ENCODE results near the gene OPRD1. TPM values are rescaled to one million over a fixed set of nuclear protein-coding genes. Genes with fewer than 3 reads are reported as not detected.
"Not testable (repeated sequence)": the region's sequence is repeated elsewhere in the genome, so short reads cannot be mapped to it uniquely, and the experiment has no call there.

OPRD1 gene
- total and polyA plus RNA-seq, 4 donors = 0.01 TPM; not detected in 3

GRCh38 chr1:28771921-28772320 lies 40.0 kb upstream of the OPRD1 start:
- not testable (repeated sequence) for H3K9ac ChIP-seq (ENCODE audit: low read depth in 1 of 2, low read length in 2 of 2); H3K27ac ChIP-seq (ENCODE audit: low read depth in 1 of 2, low read length in 2 of 2); H3K4me1 ChIP-seq (ENCODE audit: control insufficient read depth in 4 of 4, insufficient read depth in 4 of 4, low read length in 3 of 4); DNase-seq (ENCODE audit: low spot score); H3K9me3 ChIP-seq (ENCODE audit: control insufficient read depth in 4 of 4, low read length in 3 of 4); H3K27me3 ChIP-seq (ENCODE audit: control insufficient read depth in 4 of 4, insufficient read depth in 4 of 4, low read length in 3 of 4); H3K4me3 ChIP-seq (ENCODE audit: low read depth in 1 of 3, low read length in 3 of 3)
- 97% methylated on average over 10 of the region's 10 CpGs for WGBS
- peaks cover 6 to 13% (median 10%) of the 10 kb centered on the region in 4 donors for H3K36me3 ChIP-seq (ENCODE audit: control insufficient read depth in 4 of 4, insufficient read depth in 3 of 4, low read depth in 1 of 4, low read length in 3 of 4)

- H3K9ac ChIP-seq (ENCODE audit: low read depth in 1 of 2, low read length in 2 of 2) = no peak overlapping the region
- TF ChIP-seq REST (IDR thresholded peaks at IDR 0.05) (no peak), EGR1 (IDR thresholded peaks at IDR 0.05; ENCODE audit: low read depth in 2 of 2) (no peak), FOXA2 (IDR thresholded peaks at IDR 0.05) (no peak), GABPA (IDR thresholded peaks at IDR 0.05 in 1 of 2, conservative IDR thresholded peaks at IDR 0.05 in 1 of 2) (no peak), JUND (IDR thresholded peaks at IDR 0.05) (no peak), RAD21 (IDR thresholded peaks at IDR 0.05) (no peak), CTCF (IDR thresholded peaks at IDR 0.05; ENCODE audit: low read depth, low read length, missing input control) (no peak), ZBTB33 (IDR thresholded peaks at IDR 0.05) (no peak), YY1 (IDR thresholded peaks at IDR 0.05) (no peak), MAX (IDR thresholded peaks at IDR 0.05) (no peak), RXRA (IDR thresholded peaks at IDR 0.05) (no peak), HNF4A (conservative IDR thresholded peaks at IDR 0.05) (no peak), SP1 (IDR thresholded peaks at IDR 0.05) (no peak)
- H3K4me1 ChIP-seq (ENCODE audit: control insufficient read depth in 4 of 4, insufficient read depth in 4 of 4, low read length in 3 of 4) = peaks cover 0 to 8% (median 4%) of the 10 kb centered on the region in 4 donors
- H3K36me3 ChIP-seq (ENCODE audit: control insufficient read depth in 4 of 4, insufficient read depth in 3 of 4, low read depth in 1 of 4, low read length in 3 of 4) = peaks cover 6 to 13% (median 10%) of the 10 kb centered on the region in 4 donors
- H3K27me3 ChIP-seq (ENCODE audit: control insufficient read depth in 4 of 4, insufficient read depth in 4 of 4, low read length in 3 of 4) = no peaks in the 10 kb centered on the region
- WGBS = 92% methylated on average over 3 of the region's 3 CpGs
- no peak for DNase-seq (ENCODE audit: low spot score)
- no peaks in the 10 kb centered on the region for H3K9me3 ChIP-seq (ENCODE audit: control insufficient read depth in 4 of 4, low read length in 3 of 4)
- no peak overlapping the region for H3K27ac ChIP-seq (ENCODE audit: low read depth in 1 of 2, low read length in 2 of 2)
- no peak overlapping the region for H3K4me3 ChIP-seq (ENCODE audit: low read depth in 1 of 3, low read length in 3 of 3)
These were observed 38.9 kb upstream of the OPRD1 start for GRCh38 chr1:28773105-28773504.
